Peyer's patch (tissue), 4 donors: Measurements from ENCODE around the gene EDNRA.

Experiments used
- POLR2A ChIP-seq, 2 donors: fragments of 450-650 bp; IDR thresholded peaks; one replicate each; pipeline ENCODE4 v1.5.1; 2017; ENCODE audit warnings: antibody characterized with exemption in 2 of 2, mild to moderate bottlenecking in 2 of 2, moderate library complexity in 2 of 2
- TF ChIP-seq, protein P1 (sequence below), 6 experiments: fragments of 450-650 bp in 4 of 6; fragments of 200-600 bp in 2 of 6; sonication (generic) in 1 of 6; IDR thresholded peaks; one replicate each; pipeline ENCODE4 v1.5.1; 2017 to 2019; ENCODE audit warnings: antibody characterized with exemption in 6 of 6, mild to moderate bottlenecking in 3 of 6, moderate library complexity in 1 of 6

DNA sequence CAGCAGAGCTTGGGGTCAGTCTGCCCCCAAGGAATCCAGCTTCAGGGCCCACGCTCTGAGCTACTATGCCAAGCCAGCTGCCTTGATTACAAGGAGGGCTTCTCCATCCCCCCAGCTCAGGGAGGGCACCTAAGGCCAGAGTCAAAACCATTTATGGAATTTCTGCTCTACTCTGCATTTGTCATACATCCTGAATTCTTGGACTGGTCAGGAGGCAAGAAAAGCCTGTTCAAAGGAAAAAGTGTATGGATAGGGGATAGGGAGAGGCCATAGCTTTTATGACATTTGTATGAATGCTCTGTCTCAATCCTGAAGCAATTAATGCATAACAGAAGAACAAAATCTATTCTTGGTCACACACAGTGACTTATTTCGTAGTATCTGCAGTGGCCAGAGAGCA lies 32.2 kb downstream of the EDNRA start:
- TF ChIP-seq POLR2A (IDR thresholded peaks at IDR 0.05) = no peak
- TF ChIP-seq, protein P1, sequence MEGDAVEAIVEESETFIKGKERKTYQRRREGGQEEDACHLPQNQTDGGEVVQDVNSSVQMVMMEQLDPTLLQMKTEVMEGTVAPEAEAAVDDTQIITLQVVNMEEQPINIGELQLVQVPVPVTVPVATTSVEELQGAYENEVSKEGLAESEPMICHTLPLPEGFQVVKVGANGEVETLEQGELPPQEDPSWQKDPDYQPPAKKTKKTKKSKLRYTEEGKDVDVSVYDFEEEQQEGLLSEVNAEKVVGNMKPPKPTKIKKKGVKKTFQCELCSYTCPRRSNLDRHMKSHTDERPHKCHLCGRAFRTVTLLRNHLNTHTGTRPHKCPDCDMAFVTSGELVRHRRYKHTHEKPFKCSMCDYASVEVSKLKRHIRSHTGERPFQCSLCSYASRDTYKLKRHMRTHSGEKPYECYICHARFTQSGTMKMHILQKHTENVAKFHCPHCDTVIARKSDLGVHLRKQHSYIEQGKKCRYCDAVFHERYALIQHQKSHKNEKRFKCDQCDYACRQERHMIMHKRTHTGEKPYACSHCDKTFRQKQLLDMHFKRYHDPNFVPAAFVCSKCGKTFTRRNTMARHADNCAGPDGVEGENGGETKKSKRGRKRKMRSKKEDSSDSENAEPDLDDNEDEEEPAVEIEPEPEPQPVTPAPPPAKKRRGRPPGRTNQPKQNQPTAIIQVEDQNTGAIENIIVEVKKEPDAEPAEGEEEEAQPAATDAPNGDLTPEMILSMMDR (IDR thresholded peaks at IDR 0.05) = no peak
